H1 (cell line): ENCODE measurements around the gene BABAM2. TPM values are rescaled to one million over a fixed set of nuclear protein-coding genes. Genes with fewer than 3 reads are reported as not detected.

Experiments used
- ASH2L ChIP-seq: fragments of 200-600, 300-600 bp; sonication (generic); IDR thresholded peaks from one replicate; pipeline ENCODE4 v1.7.1; 2017; ENCODE audit warnings: low read length
- KDM5A ChIP-seq: fragments of 200-600 bp; IDR thresholded peaks from 2 replicates; pipeline ENCODE4 v1.7.1; 2012; ENCODE audit warnings: mild to moderate bottlenecking, low read length, inconsistent platforms, mixed read lengths
- RNF2 ChIP-seq: fragments of 200-900, 300-1000 bp; sonication (generic); IDR thresholded peaks from 2 replicates; pipeline ENCODE4 v1.7.1; 2016; ENCODE audit warnings: borderline replicate concordance, low read depth, mild to moderate bottlenecking, antibody characterized with exemption, low read length; ENCODE audit not compliant: poor library complexity, severe bottlenecking; ENCODE audit errors: missing control alignments
- TAF7 ChIP-seq: optimal IDR thresholded peaks from 2 replicates; pipeline ENCODE3; 2011; ENCODE audit warnings: low read depth, mild to moderate bottlenecking, inconsistent platforms, low read length, moderate library complexity, borderline replicate concordance
- polyA plus RNA-seq, 7 experiments: library from polyadenylated mRNA; depleted of rRNA in 3 of 7; stranded (reverse) in 5 of 7; unstranded in 2 of 7; fragments of >200 nt in 5 of 7; fragments of 200-250 nt in 2 of 7; gene quantifications; 1 replicate in 5 of 7; 2 replicates in 1 of 7; 4 replicates in 1 of 7; pipeline versions ENCODE4 v1.2.1 to v1.2.3, GENCODE V29; 2011 to 2013; ENCODE audit warnings: missing spikeins in 2 of 7, mixed read lengths in 2 of 7
- total RNA-seq: library from RNA; stranded (reverse); fragmentation: NEBNext Ultra II Directional; extraction: Animal tissue kit (Norgen Biotek cat#: 25700); gene quantifications from 2 replicates; pipeline ENCODE4 v1.2.1, GENCODE V29; 2021

BABAM2 gene
- total and polyA plus RNA-seq, 2 of the 8 experiments (the other 6 are each of a cell fraction or from before 2014, with no cell fraction given), result 15.8 to 20.9 TPM

GRCh38 chr2:28102455-28102874 is 211.9 kb downstream of the BABAM2 start (continued):
- TF ChIP-seq KDM5A, result no peak
- TF ChIP-seq ASH2L, result no peak
- no peak for TF ChIP-seq RNF2
- no peak for TF ChIP-seq TAF7
